Spleen (tissue), 11 donors: ENCODE data around the gene RBPJL. TPM values are rescaled to one million over a fixed set of nuclear protein-coding genes. Genes with fewer than 3 reads are reported as not detected.

Experiments
- DNase-seq: peaks from one replicate; pipeline ENCODE4 v3.0.0-alpha.2; 2020
- H3K27ac ChIP-seq, 8 donors: fragments of 200-600 bp; sonication (generic) in 7 of 8; 1 replicate in 4 of 8; 2 replicates in 4 of 8; pipeline versions ENCODE4 v1.5.0 to v1.8.0; 2016 to 2021; ENCODE audit warnings: inconsistent platforms in 4 of 8, mild to moderate bottlenecking in 4 of 8, moderate library complexity in 1 of 8
- H3K27me3 ChIP-seq, 7 donors: fragments of 200-600 bp; sonication (generic) in 6 of 7; replicated peaks in 1 of 7; 1 replicate in 4 of 7; 2 replicates in 3 of 7; pipeline versions ENCODE4 v1.5.0 to v1.8.0; 2016 to 2021; ENCODE audit warnings: inconsistent platforms in 3 of 7, mild to moderate bottlenecking in 1 of 7
- H3K36me3 ChIP-seq, 6 donors: fragments of 200-600 bp; sonication (generic) in 5 of 6; 1 replicate in 4 of 6; 2 replicates in 2 of 6; pipeline versions ENCODE4 v1.5.0 to v1.8.0; 2016 to 2021; ENCODE audit warnings: inconsistent platforms in 2 of 6
- H3K4me1 ChIP-seq, 6 donors: fragments of 200-600 bp; sonication (generic) in 5 of 6; 1 replicate in 3 of 6; 2 replicates in 3 of 6; pipeline versions ENCODE4 v1.5.0 to v1.8.0; 2016 to 2021; ENCODE audit warnings: inconsistent platforms in 3 of 6
- H3K4me3 ChIP-seq, 8 donors: fragments of 200-600 bp; sonication (generic) in 7 of 8; 1 replicate in 4 of 8; 2 replicates in 4 of 8; pipeline versions ENCODE4 v1.5.0 to v1.8.0; 2016 to 2021; ENCODE audit warnings: inconsistent platforms in 4 of 8, mild to moderate bottlenecking in 4 of 8, moderate library complexity in 2 of 8
- H3K9me3 ChIP-seq, 8 donors: fragments of 200-600 bp; sonication (generic) in 7 of 8; 1 replicate in 4 of 8; 2 replicates in 4 of 8; pipeline versions ENCODE4 v1.5.0 to v1.8.0; 2016 to 2021; ENCODE audit warnings: inconsistent platforms in 4 of 8
- CTCF ChIP-seq, 11 experiments: fragments of 200-600 bp in 7 of 11; fragments of 450-650 bp in 4 of 11; sonication (generic) in 4 of 11; IDR thresholded peaks in 8 of 11; conservative IDR thresholded peaks in 3 of 11; 1 replicate in 7 of 11; 2 replicates in 4 of 11; pipeline versions ENCODE4 v1.4.0 to v1.8.0; 2016 to 2021; ENCODE audit warnings: antibody characterized with exemption in 11 of 11, inconsistent platforms in 4 of 11, mild to moderate bottlenecking in 1 of 11
- POLR2A ChIP-seq, 3 donors: fragments of 450-650 bp; IDR thresholded peaks; one replicate each; pipeline ENCODE4 v1.5.1; 2017; ENCODE audit warnings: antibody characterized with exemption in 3 of 3, mild to moderate bottlenecking in 1 of 3
- POLR2AphosphoS5 ChIP-seq, 3 donors: sonication (generic); formaldehyde crosslinking; IDR thresholded peaks; one replicate each; pipeline ENCODE4 v1.5.1; 2017; ENCODE audit warnings: antibody characterized with exemption in 3 of 3
- WGBS, 5 donors: extraction: QIAGEN DNeasy Blood & Tissue Kit in 3 of 5; methylation state at CpG; one replicate each; pipeline versions ENCODE4 v1.1.5 to v1.1.7; 2013 to 2018; 5-methylcytosine and 5-hydroxymethylcytosine counted together
- intact Hi-C: fragments of 100-400 bp; cut with DNase I; formaldehyde crosslinking; loops from one replicate; pipeline ENCODE4 v1.15.0; 2023; ENCODE audit warnings: low total_unique reads
- polyA plus RNA-seq, 3 donors: library from polyadenylated mRNA; stranded (reverse); fragments of 200-250 nt; gene quantifications; one replicate each; pipeline ENCODE4 v1.2.1, GENCODE V29; 2013
- total RNA-seq, 7 donors: library from RNA; depleted of rRNA in 3 of 7; stranded (reverse); fragments of >200 nt in 3 of 7; fragmentation: NEBNext Ultra II Directional in 4 of 7; extraction: Animal tissue kit (Norgen Biotek cat#: 25700) in 4 of 7; gene quantifications; one replicate each; pipeline versions ENCODE4 v1.1.0 to v1.2.1, GENCODE V29; 2016 to 2021
- donor health status: healthy with polysubstance abuse.
- donor health status: DM: no; HTN: no; CAD: no; lungs with moderate emphysema.
- donor health status: DM: no; HTN: no; CAD: no.
- donor health status: Bipolar disorder and iron deficiency.
- donor health status: healthy.
- donor health status: DM: no; HTN: no; CAD: no.
- donor health status: DM: yes; HTN: yes; CAD: no.

Gene RBPJL
- total and polyA plus RNA-seq, 10 donors: 0.05 to 0.09 TPM; not detected in 8

GRCh38 chr20:45362804-45363610 lies 56.4 kb downstream of the RBPJL start, which contains the start of gene SYS1:
SYS1 (plus strand) TSS chr20:45363156; CDS start chr20:45363532, 376 bp downstream.
- Histone ChIP-seq H3K9me3 (no peaks in the 10 kb centered on the region), H3K36me3 (peaks cover 0 to 33% (median 29%) of the 10 kb centered on the region in 6 donors), H3K4me1 (peaks cover 23 to 95% (median 74%) of the 10 kb centered on the region in 6 donors), H3K27me3 (no peaks in the 10 kb centered on the region), H3K4me3 (peak within 1 kb of the TSS; percentile 58 to 93 (median 80)), H3K27ac (peak within 1 kb of the TSS; percentile 93 to 98 (median 96))
- TF ChIP-seq CTCF (IDR thresholded peaks at IDR 0.05 in 8 of 11, conservative IDR thresholded peaks at IDR 0.05 in 3 of 11) (peak; percentile 86 to 99 (median 91)), POLR2AphosphoS5 (IDR thresholded peaks at IDR 0.05) (peak; percentile 97 to 99 (median 99)), POLR2A (IDR thresholded peaks at IDR 0.05) (peak; percentile 50 to 84 (median 51))
- peak; percentile 99 for DNase-seq
- WGBS, 5 donors: 0 to 1% (median 0%) methylated on average over 33 to 55 of the region's 55 CpGs
- intact Hi-C loops: no loop called here

GRCh38 chr20:45363611-45364492 lies 57.2 kb downstream of the RBPJL start:
- H3K9me3 ChIP-seq: no peaks in the 10 kb centered on the region
- intact Hi-C loops: no loop called here
- H3K36me3 ChIP-seq: peaks cover 0 to 41% (median 30%) of the 10 kb centered on the region in 6 donors
- peak overlapping the region; percentile 58 to 93 (median 80) for H3K4me3 ChIP-seq
- TF ChIP-seq POLR2A (IDR thresholded peaks at IDR 0.05) (no peak), POLR2AphosphoS5 (IDR thresholded peaks at IDR 0.05) (no peak), CTCF (IDR thresholded peaks at IDR 0.05 in 8 of 11, conservative IDR thresholded peaks at IDR 0.05 in 3 of 11) (no peak)
- H3K27ac ChIP-seq: peak overlapping the region; percentile 93 to 98 (median 96)
- peaks cover 28 to 95% (median 76%) of the 10 kb centered on the region in 6 donors for H3K4me1 ChIP-seq
- 20 to 63% (median 25%) methylated on average over 9 to 23 of the region's 23 CpGs for WGBS, 5 donors
- H3K27me3 ChIP-seq: no peaks in the 10 kb centered on the region
- DNase-seq: no peak

GRCh38 chr20:45365444-45365970 lies 58.9 kb downstream of the RBPJL start:
- intact Hi-C loops: no loop called here
- WGBS, 5 donors: 91 to 94% (median 94%) methylated on average over 5 of the region's 5 CpGs
- Histone ChIP-seq H3K36me3 (peaks cover 0 to 50% (median 30%) of the 10 kb centered on the region in 6 donors), H3K4me3 (no peak overlapping the region), H3K9me3 (no peaks in the 10 kb centered on the region), H3K4me1 (peaks cover 31 to 96% (median 74%) of the 10 kb centered on the region in 6 donors), H3K27me3 (no peaks in the 10 kb centered on the region), H3K27ac (no peak overlapping the region)
- no peak for DNase-seq
- no peak for TF ChIP-seq POLR2AphosphoS5 (IDR thresholded peaks at IDR 0.05)
- TF ChIP-seq POLR2A (IDR thresholded peaks at IDR 0.05): no peak
- no peak for TF ChIP-seq CTCF (IDR thresholded peaks at IDR 0.05 in 8 of 11, conservative IDR thresholded peaks at IDR 0.05 in 3 of 11)
